Measurements from ENCODE around the gene TLCD2.

Gene TLCD2

GRCh38 chr17:1737531-1738291, 27.5 kb upstream of the TLCD2 start:
- TF ChIP-seq RAD21 (IDR thresholded peaks at IDR 0.05; ENCODE audit: low read depth): no peak

GRCh38 chr17:1736348-1737281, 26.4 kb upstream of the TLCD2 start:
- TF ChIP-seq NFIC (IDR thresholded peaks at IDR 0.05): peak; percentile 52
- TF ChIP-seq ZBTB7A (IDR thresholded peaks at IDR 0.05; ENCODE audit: low read depth): no peak

GRCh38 chr17:1735834-1736347, 25.7 kb upstream of the TLCD2 start:
- TF ChIP-seq USF1 (IDR thresholded peaks at IDR 0.05): no peak
- no peak for TF ChIP-seq RAD21 (IDR thresholded peaks at IDR 0.05; ENCODE audit: low read depth)
- TF ChIP-seq FOXM1 (IDR thresholded peaks at IDR 0.05; ENCODE audit: borderline replicate concordance, low read depth): no peak
- TF ChIP-seq EGR1 (IDR thresholded peaks at IDR 0.05): no peak
- TF ChIP-seq EP300 (IDR thresholded peaks at IDR 0.05; ENCODE audit: borderline replicate concordance): no peak
- no peak for TF ChIP-seq CREB1 (IDR thresholded peaks at IDR 0.05; ENCODE audit: low read depth)
- TF ChIP-seq TAF1 (IDR thresholded peaks at IDR 0.05; ENCODE audit: low read depth): no peak
- no peak for TF ChIP-seq TCF12 (IDR thresholded peaks at IDR 0.05; ENCODE audit: low read depth)
- no peak for TF ChIP-seq TEAD4 (IDR thresholded peaks at IDR 0.05)
- TF ChIP-seq NFIC (IDR thresholded peaks at IDR 0.05): no peak
- no peak for TF ChIP-seq ZBTB7A (IDR thresholded peaks at IDR 0.05; ENCODE audit: low read depth)
- TF ChIP-seq YY1 (IDR thresholded peaks at IDR 0.05; ENCODE audit: low read depth): no peak
- TF ChIP-seq MAX (IDR thresholded peaks at IDR 0.05): no peak

- TF ChIP-seq TAF1 (IDR thresholded peaks at IDR 0.05; ENCODE audit: low read depth) (no peak), REST (IDR thresholded peaks at IDR 0.05; ENCODE audit: low read depth) (no peak), TEAD4 (IDR thresholded peaks at IDR 0.05) (no peak), CEBPB (IDR thresholded peaks at IDR 0.05) (no peak), NFIC (IDR thresholded peaks at IDR 0.05) (no peak), TCF12 (IDR thresholded peaks at IDR 0.05; ENCODE audit: low read depth) (no peak), FOXM1 (IDR thresholded peaks at IDR 0.05; ENCODE audit: borderline replicate concordance, low read depth) (no peak), EGR1 (IDR thresholded peaks at IDR 0.05) (no peak), EP300 (IDR thresholded peaks at IDR 0.05; ENCODE audit: borderline replicate concordance) (no peak), USF1 (IDR thresholded peaks at IDR 0.05) (no peak), YY1 (IDR thresholded peaks at IDR 0.05; ENCODE audit: low read depth) (no peak)
Measured at GRCh38 chr17:1735418-1735817, 25.2 kb upstream of the TLCD2 start.

GRCh38 chr17:1733759-1734158, 23.6 kb upstream of the TLCD2 start:
- no peak for TF ChIP-seq NFIC (IDR thresholded peaks at IDR 0.05)

- TF ChIP-seq REST (IDR thresholded peaks at IDR 0.05; ENCODE audit: low read depth) (no peak), TAF1 (IDR thresholded peaks at IDR 0.05; ENCODE audit: low read depth) (no peak), USF1 (IDR thresholded peaks at IDR 0.05) (no peak), ZBTB7A (IDR thresholded peaks at IDR 0.05; ENCODE audit: low read depth) (no peak), FOXM1 (IDR thresholded peaks at IDR 0.05; ENCODE audit: borderline replicate concordance, low read depth) (no peak), TCF12 (IDR thresholded peaks at IDR 0.05; ENCODE audit: low read depth) (no peak), CEBPB (IDR thresholded peaks at IDR 0.05) (no peak), MAX (IDR thresholded peaks at IDR 0.05) (no peak)
Measured at GRCh38 chr17:1732833-1733321, 22.7 kb upstream of the TLCD2 start.
